GM19395 (cell line): ENCODE data around the gene HHAT.

Experiments
- ATAC-seq: cut with Tn5 transposase; IDR thresholded peaks from one replicate; pipeline ENCODE4 v1.9.1; 2021; ENCODE audit warnings: mild to moderate bottlenecking, moderate library complexity; ENCODE audit not compliant: unreplicated experiment

HHAT gene

GRCh38 chr1:210663730-210664573 lies 335.2 kb downstream of the HHAT start:
- no peak for ATAC-seq

GRCh38 chr1:210669951-210670350 lies 341.2 kb downstream of the HHAT start:
- no peak for ATAC-seq

- ATAC-seq: no peak
Observed at GRCh38 chr1:210674151-210674550, 345.4 kb downstream of the HHAT start.

- no peak for ATAC-seq
Observed at GRCh38 chr1:210676539-210676938, 347.8 kb downstream of the HHAT start.

GRCh38 chr1:210677533-210677932 lies 348.8 kb downstream of the HHAT start:
- ATAC-seq: peak; percentile 76

GRCh38 chr1:210678306-210678705 lies 349.6 kb downstream of the HHAT start:
- ATAC-seq: no peak

GRCh38 chr1:210681158-210681557 lies 352.5 kb downstream of the HHAT start:
- no peak for ATAC-seq

GRCh38 chr1:210683403-210684047 lies 354.8 kb downstream of the HHAT start:
- ATAC-seq: no peak

GRCh38 chr1:210684466-210685294 lies 356.0 kb downstream of the HHAT start:
- peak; percentile 91 for ATAC-seq

- no peak for ATAC-seq
Observed at GRCh38 chr1:210685295-210685650, 356.6 kb downstream of the HHAT start.

- no peak for ATAC-seq
Observed at GRCh38 chr1:210686841-210687240, 358.1 kb downstream of the HHAT start.

- ATAC-seq: no peak
Observed at GRCh38 chr1:210687582-210688279, 359.0 kb downstream of the HHAT start.

- ATAC-seq: no peak
Observed at GRCh38 chr1:210688512-210689234, 360.0 kb downstream of the HHAT start.

- ATAC-seq: no peak
Observed at GRCh38 chr1:210689826-210690225, 361.1 kb downstream of the HHAT start.

- no peak for ATAC-seq
Observed at GRCh38 chr1:210690236-210690635, 361.5 kb downstream of the HHAT start.

- no peak for ATAC-seq
Observed at GRCh38 chr1:210691039-210691610, 362.4 kb downstream of the HHAT start.

GRCh38 chr1:210692796-210693195 lies 364.1 kb downstream of the HHAT start:
- ATAC-seq: peak; percentile 43

GRCh38 chr1:210695026-210695425 lies 366.3 kb downstream of the HHAT start:
- no peak for ATAC-seq

GRCh38 chr1:210696709-210697108 lies 368.0 kb downstream of the HHAT start:
- ATAC-seq: peak; percentile 95

GRCh38 chr1:210697185-210697584 lies 368.5 kb downstream of the HHAT start:
- no peak for ATAC-seq
